Measurements from ENCODE around the gene CASP4.

- TF ChIP-seq, protein P1, sequence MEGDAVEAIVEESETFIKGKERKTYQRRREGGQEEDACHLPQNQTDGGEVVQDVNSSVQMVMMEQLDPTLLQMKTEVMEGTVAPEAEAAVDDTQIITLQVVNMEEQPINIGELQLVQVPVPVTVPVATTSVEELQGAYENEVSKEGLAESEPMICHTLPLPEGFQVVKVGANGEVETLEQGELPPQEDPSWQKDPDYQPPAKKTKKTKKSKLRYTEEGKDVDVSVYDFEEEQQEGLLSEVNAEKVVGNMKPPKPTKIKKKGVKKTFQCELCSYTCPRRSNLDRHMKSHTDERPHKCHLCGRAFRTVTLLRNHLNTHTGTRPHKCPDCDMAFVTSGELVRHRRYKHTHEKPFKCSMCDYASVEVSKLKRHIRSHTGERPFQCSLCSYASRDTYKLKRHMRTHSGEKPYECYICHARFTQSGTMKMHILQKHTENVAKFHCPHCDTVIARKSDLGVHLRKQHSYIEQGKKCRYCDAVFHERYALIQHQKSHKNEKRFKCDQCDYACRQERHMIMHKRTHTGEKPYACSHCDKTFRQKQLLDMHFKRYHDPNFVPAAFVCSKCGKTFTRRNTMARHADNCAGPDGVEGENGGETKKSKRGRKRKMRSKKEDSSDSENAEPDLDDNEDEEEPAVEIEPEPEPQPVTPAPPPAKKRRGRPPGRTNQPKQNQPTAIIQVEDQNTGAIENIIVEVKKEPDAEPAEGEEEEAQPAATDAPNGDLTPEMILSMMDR (IDR thresholded peaks at IDR 0.05; ENCODE audit: low read depth, low read length, poor library complexity, severe bottlenecking): no peak
- TF ChIP-seq EZH2phosphoT487 (IDR thresholded peaks at IDR 0.05; ENCODE audit: borderline replicate concordance, low read length): no peak
Observed at GRCh38 chr11:104944076-104944475, 24.3 kb downstream of the CASP4 start.
